SH-SY5Y (cell line): Measurements from ENCODE around the gene MAP2.

Experiments used
- GATA2 ChIP-seq: IDR thresholded peaks from 2 replicates; pipeline ENCODE4 v1.6.1; 2011; ENCODE audit warnings: mild to moderate bottlenecking, low read depth, low read length
- GATA3 ChIP-seq: IDR thresholded peaks from 2 replicates; pipeline ENCODE4 v1.6.1; 2011; ENCODE audit warnings: low read depth, mild to moderate bottlenecking, low read length, moderate library complexity

- TF ChIP-seq GATA2 (no peak), GATA3 (peak; percentile 50; the same call in 1 of the 2 replicates)
These were observed 278.9 kb downstream of the MAP2 start for GRCh38 chr2:209702775-209703174.
